K562 (cell line): ENCODE data around the gene MYO10. TPM values are rescaled to one million over a fixed set of nuclear protein-coding genes. Genes with fewer than 3 reads are reported as not detected.

Experiments used
- ATAC-seq: fragments of 200-7000 bp; cut with Tn5 transposase; 3 replicates; pipeline ENCODE4 v1.9.1; 2020; ENCODE audit warnings: moderate library complexity
- BruUV-seq: library from RNA; stranded (reverse); fragments of 400-500 nt; replicated peaks from 2 replicates; lab custom pipeline; 2021; lab: Mats Ljungman, UMichigan
- CTCF ChIA-PET: fragments of 300-600 bp; formaldehyde crosslinking; extraction: SDS; loops from one replicate; lab custom pipeline; 2021; ENCODE audit warnings: low intra/inter-chr PET ratio; lab: Yijun Ruan, JAX
- POLR2A ChIA-PET: fragments of 300-600, 350-650 bp; sonication (Branson Sonifier 250); formaldehyde crosslinking; extraction: SDS; loops from one replicate; lab custom pipeline; 2021; ENCODE audit warnings: antibody characterized with exemption, inconsistent platforms; lab: Yijun Ruan, JAX
- DNase-seq, 4 experiments: peaks; one replicate each; pipeline versions ENCODE4 v3.0.0 to v3.0.0-alpha.2; 2011 to 2018; ENCODE audit warnings: low spot score in 3 of 4, mixed read lengths in 3 of 4; ENCODE audit errors: extremely low read depth in 1 of 4
- FAIRE-seq: peaks from 2 replicates; lab custom pipeline; 2011; peaks lifted over from hg19 to GRCh38; lab: Jason Lieb, UNC
- H2AFZ ChIP-seq: 2 replicates; pipeline ENCODE4 v1.6.0; 2011; ENCODE audit warnings: low read depth, low read length, control low read depth, inconsistent platforms
- H3K27ac ChIP-seq: fragments of 200-600 bp; 3 replicates; pipeline ENCODE4 v1.8.0; 2011; ENCODE audit warnings: low read depth, mild to moderate bottlenecking, control low read depth, inconsistent platforms, low read length, moderate library complexity, mixed read lengths; ENCODE audit errors: extremely low read depth
- H3K27me3 ChIP-seq, 2 experiments: fragments of 300-600 bp in 1 of 2; 2 replicates in 1 of 2; 3 replicates in 1 of 2; pipeline versions ENCODE4 v1.6.0 to v1.8.0; 2011; ENCODE audit warnings: inconsistent platforms in 2 of 2, low read length in 2 of 2, mild to moderate bottlenecking in 1 of 2, mixed read lengths in 1 of 2, moderate library complexity in 1 of 2; ENCODE audit not compliant: control insufficient read depth in 2 of 2, insufficient read depth in 2 of 2
- H3K36me3 ChIP-seq: fragments of 300-600 bp; 3 replicates; pipeline ENCODE4 v1.8.0; 2011; ENCODE audit warnings: mild to moderate bottlenecking, low read length, inconsistent platforms; ENCODE audit not compliant: control insufficient read depth, insufficient read depth
- H3K4me1 ChIP-seq, 2 experiments: fragments of 200-600 bp in 1 of 2; replicated peaks in 1 of 2; 2 replicates in 1 of 2; 3 replicates in 1 of 2; pipeline versions ENCODE4 v1.5.1 to v1.8.0; 2011; ENCODE audit warnings: inconsistent platforms in 2 of 2, low read length in 2 of 2, mild to moderate bottlenecking in 1 of 2, mixed read lengths in 1 of 2, moderate library complexity in 1 of 2; ENCODE audit not compliant: control insufficient read depth in 2 of 2, insufficient read depth in 2 of 2
- H3K4me2 ChIP-seq: 2 replicates; pipeline ENCODE4 v1.6.1; 2011; ENCODE audit warnings: low read length, control low read depth, inconsistent platforms, mixed read lengths; ENCODE audit not compliant: insufficient read depth
- H3K4me3 ChIP-seq: fragments of 200-600 bp; sonication (generic), shearing (Covaris generic); 2 replicates; pipeline ENCODE4 v1.5.1; 2016; ENCODE audit warnings: control low read depth, inconsistent platforms
- H3K79me2 ChIP-seq: fragments of 200-600 bp; 3 replicates; pipeline ENCODE4 v1.8.0; 2011; ENCODE audit warnings: low read length, inconsistent platforms; ENCODE audit not compliant: control insufficient read depth, insufficient read depth
- H3K9ac ChIP-seq, 2 experiments: 2 replicates each; pipeline versions ENCODE4 v1.6.0 to v1.6.1; 2011; ENCODE audit warnings: low read depth in 2 of 2, low read length in 2 of 2, control low read depth in 1 of 2, inconsistent platforms in 1 of 2, mild to moderate bottlenecking in 1 of 2, mixed read lengths in 1 of 2; ENCODE audit not compliant: insufficient read depth in 1 of 2
- H3K9me1 ChIP-seq: one replicate; pipeline ENCODE4 v1.6.0; 2011; ENCODE audit warnings: inconsistent platforms, mild to moderate bottlenecking, low read length, moderate library complexity; ENCODE audit not compliant: control insufficient read depth, insufficient read depth
- H3K9me3 ChIP-seq: replicated peaks from 2 replicates; pipeline ENCODE4 v1.5.1; 2011; ENCODE audit warnings: low read depth, low read length, inconsistent platforms; ENCODE audit not compliant: control insufficient read depth, insufficient read depth
- H4K20me1 ChIP-seq: replicated peaks from 2 replicates; pipeline ENCODE4 v1.6.1; 2011; ENCODE audit warnings: low read length, inconsistent platforms, mixed read lengths; ENCODE audit not compliant: control insufficient read depth, insufficient read depth
- ADNP ChIP-seq: fragments of 200-800 bp; sonication (Bioruptor generic); IDR thresholded peaks from 2 replicates; pipeline ENCODE4 v1.6.1; 2016; ENCODE audit warnings: missing genetic modification characterization, missing compliant biosample characterization
- ETV6 ChIP-seq, 3 experiments: fragments of 150-350 bp in 1 of 3; sonication (generic) in 1 of 3; formaldehyde crosslinking in 1 of 3; IDR thresholded peaks; 2 replicates each; pipeline versions ENCODE4 v1.6.1 to v1.8.0; 2014 to 2022; ENCODE audit warnings: borderline replicate concordance in 2 of 3, low read depth in 2 of 3, antibody characterized with exemption in 1 of 3, low read length in 1 of 3, mild to moderate bottlenecking in 1 of 3, missing genetic modification reagents in 1 of 3
- HSF4 ChIP-seq: fragments of 250-450 bp; sonication (Bioruptor Pico); IDR thresholded peaks from 2 replicates; pipeline ENCODE4 v2.1.2; 2022; ENCODE audit warnings: mild to moderate bottlenecking, moderate library complexity, borderline replicate concordance
- MEIS2 ChIP-seq: fragments of 450-650 bp; IDR thresholded peaks from 2 replicates; pipeline ENCODE4 v1.6.1; 2014; ENCODE audit warnings: mild to moderate bottlenecking; ENCODE audit not compliant: partially characterized antibody
- NCOA6 ChIP-seq: fragments of 450-650 bp; IDR thresholded peaks from 2 replicates; pipeline ENCODE4 v1.6.1; 2017; ENCODE audit warnings: mild to moderate bottlenecking
- PRMT5 ChIP-seq: sonication (generic); formaldehyde crosslinking; IDR thresholded peaks from 2 replicates; pipeline ENCODE4 v1.5.0; 2020; ENCODE audit warnings: missing genetic modification reagents
- PTBP1 ChIP-seq: fragments of 200-400 bp; formaldehyde crosslinking; IDR thresholded peaks from 2 replicates; pipeline ENCODE4 v1.6.1; 2017; ENCODE audit warnings: low read depth, low read length
- STAG1 ChIP-seq: sonication (generic); formaldehyde crosslinking; IDR thresholded peaks from 2 replicates; pipeline ENCODE4 v1.5.0; 2020; ENCODE audit warnings: missing genetic modification reagents, borderline replicate concordance
- TAL1 ChIP-seq: fragments of 450-650 bp; IDR thresholded peaks from 2 replicates; pipeline ENCODE4 v1.6.1; 2016; ENCODE audit warnings: mild to moderate bottlenecking
- TRIM28 ChIP-seq: fragments of 450-650 bp; IDR thresholded peaks from 2 replicates; pipeline ENCODE4 v1.6.1; 2017
- ZFP30 ChIP-seq: fragments of 250-450 bp; sonication (Bioruptor Pico); IDR thresholded peaks from 2 replicates; pipeline ENCODE4 v1.8.0; 2022; ENCODE audit warnings: moderate library complexity, mild to moderate bottlenecking, inconsistent platforms, borderline replicate concordance
- ZNF444 ChIP-seq: fragments of 250-450 bp; sonication (Bioruptor Pico); IDR thresholded peaks from 2 replicates; pipeline ENCODE4 v1.4.0; 2020; ENCODE audit warnings: mild to moderate bottlenecking, moderate library complexity
- ZNF76 ChIP-seq: fragments of 250-450 bp; sonication (Bioruptor Pico); IDR thresholded peaks from 2 replicates; pipeline ENCODE4 v1.4.0; 2020; ENCODE audit warnings: mild to moderate bottlenecking, moderate library complexity, borderline replicate concordance
- ZNF77 ChIP-seq: fragments of 250-450 bp; sonication (Bioruptor Pico); IDR thresholded peaks from 2 replicates; pipeline ENCODE4 v1.5.0; 2020
- WGBS: fragments of 100-300 bp; shearing (Covaris generic); methylation state at CpG from one replicate; pipeline ENCODE4 v1.1.6; 2016; ENCODE audit warnings: low coverage, mixed read lengths; ENCODE audit not compliant: insufficient coverage; ENCODE audit errors: missing lambda C conversion rate; 5-methylcytosine and 5-hydroxymethylcytosine counted together
- in situ Hi-C: fragments of 300-500 bp; cut with MboI; formaldehyde crosslinking; loops from 4 replicates; pipeline ENCODE4 v1.15.0; 2018; ENCODE audit warnings: inconsistent platforms, mixed read lengths
- intact Hi-C: fragments of 100-400 bp; cut with micrococcal nuclease; formaldehyde crosslinking; loops from 2 replicates; pipeline ENCODE4 v1.14.2; 2022
- polyA plus RNA-seq, 8 experiments: library from polyadenylated mRNA; depleted of rRNA in 4 of 8; stranded (reverse) in 5 of 8; unstranded in 3 of 8; fragments of >200 nt; fragmentation: Nextera tagmentation in 2 of 8; fragmentation: Illumina TruSeq in 1 of 8; extraction: Ambion mirVana in 2 of 8; extraction: Trizol in 1 of 8; gene quantifications; 2 replicates each; pipeline versions ENCODE4 v1.2.1 to v1.2.3, GENCODE V29; 2011 to 2014; ENCODE audit warnings: inconsistent platforms in 1 of 8, missing spikeins in 1 of 8
- total RNA-seq, 7 experiments: library from RNA; depleted of rRNA in 6 of 7; stranded (reverse); fragments of >200 nt in 6 of 7; fragmentation: Illumina TruSeq in 2 of 7; extraction: Trizol in 2 of 7; gene quantifications; 2 replicates each; pipeline versions ENCODE4 v1.2.1 to v1.2.3, GENCODE V29; 2011 to 2021; ENCODE audit warnings: low replicate concordance in 1 of 7
- TF ChIP-seq, protein P1 (sequence below): fragments of 250-450 bp; sonication (Bioruptor Pico); IDR thresholded peaks from 2 replicates; pipeline ENCODE4 v1.8.0; 2022; ENCODE audit warnings: inconsistent platforms, mild to moderate bottlenecking, moderate library complexity, borderline replicate concordance
- TF ChIP-seq, protein P2 (sequence below): fragments of 250-450 bp; sonication (Bioruptor Pico); IDR thresholded peaks from 2 replicates; pipeline ENCODE4 v1.5.0; 2021; ENCODE audit warnings: mild to moderate bottlenecking, borderline replicate concordance
- TF ChIP-seq, protein P3 (sequence below): fragments of 450-650 bp; conservative IDR thresholded peaks from 2 replicates; pipeline ENCODE4 v1.6.1; 2016; ENCODE audit warnings: missing genetic modification characterization, low read depth, mild to moderate bottlenecking, control low read depth, missing compliant biosample characterization

The MYO10 gene
- total and polyA plus RNA-seq, 9 of the 15 experiments (the other 6 are each of a cell fraction or from before 2014, with no cell fraction given), result 0.04 to 0.24 TPM; not detected in 7

DNA sequence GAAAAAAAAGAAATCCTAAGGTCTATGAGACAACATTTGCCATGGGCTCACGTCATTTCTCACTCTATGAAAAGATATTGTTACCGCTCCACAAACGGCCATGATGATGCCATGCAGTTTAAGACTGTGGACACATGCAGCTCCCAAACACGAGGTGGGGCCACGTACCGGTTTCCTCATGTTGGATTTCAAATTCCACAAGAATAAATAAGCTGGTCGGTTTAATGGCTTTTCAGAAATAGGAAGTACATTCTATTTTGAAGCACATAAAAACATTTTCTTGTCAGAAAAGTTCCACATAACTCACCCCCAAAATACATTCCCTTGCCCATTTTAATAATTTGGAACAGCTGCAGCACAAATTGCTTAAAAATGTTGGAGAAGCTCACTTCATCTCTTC, 130.6 kb downstream of the MYO10 start (continued):
- TF ChIP-seq, protein P1, sequence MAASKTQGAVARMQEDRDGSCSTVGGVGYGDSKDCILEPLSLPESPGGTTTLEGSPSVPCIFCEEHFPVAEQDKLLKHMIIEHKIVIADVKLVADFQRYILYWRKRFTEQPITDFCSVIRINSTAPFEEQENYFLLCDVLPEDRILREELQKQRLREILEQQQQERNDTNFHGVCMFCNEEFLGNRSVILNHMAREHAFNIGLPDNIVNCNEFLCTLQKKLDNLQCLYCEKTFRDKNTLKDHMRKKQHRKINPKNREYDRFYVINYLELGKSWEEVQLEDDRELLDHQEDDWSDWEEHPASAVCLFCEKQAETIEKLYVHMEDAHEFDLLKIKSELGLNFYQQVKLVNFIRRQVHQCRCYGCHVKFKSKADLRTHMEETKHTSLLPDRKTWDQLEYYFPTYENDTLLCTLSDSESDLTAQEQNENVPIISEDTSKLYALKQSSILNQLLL (CRISPR knock-in tag), result no peak

DNA sequence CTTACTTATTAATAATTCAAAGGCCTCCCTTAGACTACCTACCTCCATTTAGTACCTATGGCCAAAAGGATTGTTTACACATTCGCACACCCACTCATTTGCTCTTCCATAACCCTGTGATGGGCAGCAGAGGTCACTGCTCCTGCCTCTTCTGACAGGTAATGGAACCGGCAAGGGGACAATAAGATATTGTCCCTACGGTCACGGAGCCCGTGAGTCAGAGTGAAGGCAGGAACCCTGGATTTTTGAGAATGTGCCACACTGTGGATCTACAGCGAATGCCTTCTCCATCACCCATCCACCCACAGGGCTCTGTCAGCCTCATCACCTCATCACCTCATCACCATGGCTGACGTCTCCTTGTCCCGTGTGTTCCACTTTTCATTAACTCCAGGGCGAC, 132.3 kb downstream of the MYO10 start:
- POLR2A ChIA-PET, result no interaction called here
- WGBS, result 1% methylated on average over 9 of the region's 9 CpGs
- CTCF ChIA-PET, result interaction anchor here (0.8 kb wide), 1 partner anchor 386 kb away, joined by 5 read pairs; no protein-coding TSS in a partner anchor
- TF ChIP-seq NCOA6, result no peak
- no peak for TF ChIP-seq TAL1
- no peak for TF ChIP-seq HSF4 (CRISPR knock-in tag)
- TF ChIP-seq MEIS2, result no peak
- TF ChIP-seq PRMT5 (CRISPR knock-in tag), result no peak
- TF ChIP-seq ADNP (tag), result no peak
- TF ChIP-seq, protein P2, sequence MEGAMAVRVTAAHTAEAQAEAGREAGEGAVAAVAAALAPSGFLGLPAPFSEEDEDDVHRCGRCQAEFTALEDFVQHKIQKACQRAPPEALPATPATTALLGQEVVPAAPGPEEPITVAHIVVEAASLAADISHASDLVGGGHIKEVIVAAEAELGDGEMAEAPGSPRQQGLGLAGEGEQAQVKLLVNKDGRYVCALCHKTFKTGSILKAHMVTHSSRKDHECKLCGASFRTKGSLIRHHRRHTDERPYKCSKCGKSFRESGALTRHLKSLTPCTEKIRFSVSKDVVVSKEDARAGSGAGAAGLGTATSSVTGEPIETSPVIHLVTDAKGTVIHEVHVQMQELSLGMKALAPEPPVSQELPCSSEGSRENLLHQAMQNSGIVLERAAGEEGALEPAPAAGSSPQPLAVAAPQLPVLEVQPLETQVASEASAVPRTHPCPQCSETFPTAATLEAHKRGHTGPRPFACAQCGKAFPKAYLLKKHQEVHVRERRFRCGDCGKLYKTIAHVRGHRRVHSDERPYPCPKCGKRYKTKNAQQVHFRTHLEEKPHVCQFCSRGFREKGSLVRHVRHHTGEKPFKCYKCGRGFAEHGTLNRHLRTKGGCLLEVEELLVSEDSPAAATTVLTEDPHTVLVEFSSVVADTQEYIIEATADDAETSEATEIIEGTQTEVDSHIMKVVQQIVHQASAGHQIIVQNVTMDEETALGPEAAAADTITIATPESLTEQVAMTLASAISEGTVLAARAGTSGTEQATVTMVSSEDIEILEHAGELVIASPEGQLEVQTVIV, result no peak
- TF ChIP-seq TRIM28, result no peak
- TF ChIP-seq ZNF77, result no peak
- TF ChIP-seq STAG1 (CRISPR knock-in tag), result no peak
- TF ChIP-seq PTBP1, result no peak
- TF ChIP-seq ZNF444 (CRISPR knock-in tag), result no peak
- TF ChIP-seq, protein P3, sequence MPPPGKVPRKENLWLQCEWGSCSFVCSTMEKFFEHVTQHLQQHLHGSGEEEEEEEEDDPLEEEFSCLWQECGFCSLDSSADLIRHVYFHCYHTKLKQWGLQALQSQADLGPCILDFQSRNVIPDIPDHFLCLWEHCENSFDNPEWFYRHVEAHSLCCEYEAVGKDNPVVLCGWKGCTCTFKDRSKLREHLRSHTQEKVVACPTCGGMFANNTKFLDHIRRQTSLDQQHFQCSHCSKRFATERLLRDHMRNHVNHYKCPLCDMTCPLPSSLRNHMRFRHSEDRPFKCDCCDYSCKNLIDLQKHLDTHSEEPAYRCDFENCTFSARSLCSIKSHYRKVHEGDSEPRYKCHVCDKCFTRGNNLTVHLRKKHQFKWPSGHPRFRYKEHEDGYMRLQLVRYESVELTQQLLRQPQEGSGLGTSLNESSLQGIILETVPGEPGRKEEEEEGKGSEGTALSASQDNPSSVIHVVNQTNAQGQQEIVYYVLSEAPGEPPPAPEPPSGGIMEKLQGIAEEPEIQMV (tag), result no peak
- no peak for TF ChIP-seq ZFP30 (CRISPR knock-in tag)
- no peak for TF ChIP-seq ZNF76 (CRISPR knock-in tag)
- no peak for TF ChIP-seq ETV6 (IDR thresholded peaks at IDR 0.05; ENCODE audit: borderline replicate concordance in 1 of 2, low read depth in 2 of 2, low read length in 1 of 2)
- TF ChIP-seq ETV6 (CRISPR knock-in tag; IDR thresholded peaks at IDR 0.05; ENCODE audit: borderline replicate concordance), result no peak

More for the DNA sequence above, 132.3 kb downstream of the MYO10 start:
- H3K4me1 ChIP-seq, result no peaks in the 10 kb centered on the region
- H3K9me1 ChIP-seq, result no peaks in the 10 kb centered on the region
- H3K9me3 ChIP-seq, result no peaks in the 10 kb centered on the region
- H3K36me3 ChIP-seq, result no peaks in the 10 kb centered on the region
- peaks cover 0 to 12% of the 10 kb centered on the region in 2 experiments; a peak in 2 of 5 replicates for H3K27me3 ChIP-seq
- no peaks in the 10 kb centered on the region for H3K79me2 ChIP-seq
- FAIRE-seq (no peak), DNase-seq (no peak), ATAC-seq (no peak)
- no peak overlapping the region for H3K4me3 ChIP-seq
- no peaks in the 10 kb centered on the region for H4K20me1 ChIP-seq
- H3K9ac ChIP-seq, result no peak overlapping the region
- intact Hi-C loops (no loop called here), in situ Hi-C loops (no loop called here)
- no peak overlapping the region for H2AFZ ChIP-seq
- no TSS peak for BruUV-seq
- H3K4me2 ChIP-seq, result no peak overlapping the region
- H3K27ac ChIP-seq, result no peak overlapping the region
